Stimulated activated naive CD4-positive, alpha-beta T cell treated with Interleukin-2 at 50 U/mL for 16 hours (primary cell): Measurements from ENCODE around the gene C12orf60.

Experiments
- DNase-seq: peaks from one replicate; lab custom pipeline; 2025; lab: John Stamatoyannopoulos, UW

The C12orf60 gene

GRCh38 chr12:14873440-14874185, 70.1 kb downstream of the C12orf60 start:
- no peak for DNase-seq
